OCI-LY3 (cell line): Measurements from ENCODE around the gene BRICD5.

Experiments
- CTCF ChIP-seq: fragments of 200-600, 300-600 bp; sonication (generic); IDR thresholded peaks from 2 replicates; pipeline ENCODE4 v1.5.1; 2014; ENCODE audit warnings: antibody characterized with exemption, low read length, low read depth
- EZH2phosphoT487 ChIP-seq: fragments of 200-600 bp; shearing (Covaris generic); IDR thresholded peaks from 2 replicates; pipeline ENCODE4 v1.6.1; 2018; ENCODE audit warnings: antibody characterized with exemption, mixed run types, low read depth

GRCh38 chr16:2242598-2242997 lies 31.9 kb upstream of the BRICD5 start:
- TF ChIP-seq CTCF (no peak), EZH2phosphoT487 (no peak)
